MCF 10A (cell line): ENCODE measurements around the gene BRD7. TPM values are rescaled to one million over a fixed set of nuclear protein-coding genes. Genes with fewer than 3 reads are reported as not detected.

ENCODE experiments used
- BruUV-seq: library from RNA; stranded (reverse); fragments of 400-500 nt; replicated peaks from 2 replicates; lab custom pipeline; 2021; lab: Mats Ljungman, UMichigan
- CTCF ChIA-PET: fragments of 300-600 bp; sonication (Branson Sonifier 250); formaldehyde crosslinking; extraction: SDS; loops from one replicate; lab custom pipeline; 2021; ENCODE audit warnings: antibody characterized with exemption, inconsistent platforms; lab: Yijun Ruan, JAX
- POLR2A ChIA-PET: fragments of 300-600, 350-650 bp; sonication (Branson Sonifier 250); formaldehyde crosslinking; extraction: SDS; loops from one replicate; lab custom pipeline; 2020; ENCODE audit warnings: antibody characterized with exemption, inconsistent platforms; lab: Yijun Ruan, JAX
- DNase-seq: peaks from one replicate; pipeline ENCODE4 v3.0.0-alpha.2; 2018; ENCODE audit not compliant: unreplicated experiment
- H3K27ac Mint-ChIP-seq: one replicate; pipeline ENCODE4 v1.8.0; 2022; ENCODE audit warnings: mild to moderate bottlenecking, low read depth, mixed read lengths; ENCODE audit not compliant: unreplicated experiment
- H3K27me3 Mint-ChIP-seq: one replicate; pipeline ENCODE4 v1.8.0; 2022; ENCODE audit warnings: mixed read lengths; ENCODE audit not compliant: insufficient read depth, unreplicated experiment
- H3K36me3 Mint-ChIP-seq: one replicate; pipeline ENCODE4 v1.8.0; 2022; ENCODE audit warnings: mild to moderate bottlenecking, moderate library complexity, mixed read lengths; ENCODE audit not compliant: insufficient read depth, unreplicated experiment
- H3K4me1 Mint-ChIP-seq: one replicate; pipeline ENCODE4 v1.8.0; 2022; ENCODE audit warnings: mixed read lengths; ENCODE audit not compliant: insufficient read depth, unreplicated experiment
- H3K4me3 Mint-ChIP-seq: one replicate; pipeline ENCODE4 v1.8.0; 2022; ENCODE audit warnings: mild to moderate bottlenecking, moderate library complexity, mixed read lengths; ENCODE audit not compliant: unreplicated experiment
- H3K9me3 Mint-ChIP-seq: one replicate; pipeline ENCODE4 v1.8.0; 2022; ENCODE audit warnings: mixed read lengths; ENCODE audit not compliant: unreplicated experiment
- CTCF ChIP-seq: fragments of 200-600 bp; IDR thresholded peaks from one replicate; pipeline ENCODE4 v1.8.0; 2022; ENCODE audit warnings: antibody characterized with exemption, mild to moderate bottlenecking; ENCODE audit not compliant: unreplicated experiment
- intact Hi-C: fragments of 100-400 bp; cut with micrococcal nuclease; formaldehyde crosslinking; loops from 2 replicates; pipeline ENCODE4 v1.14.1; 2022
- total RNA-seq: library from RNA; stranded (reverse); gene quantifications from 2 replicates; pipeline ENCODE4 v1.2.3, GENCODE V29; 2022

Gene BRD7
- total RNA-seq, 1 experiment from 2014 or later: 75.9 TPM

- Mint-ChIP-seq H3K4me3 (no peak overlapping the region), H3K4me1 (peaks cover 7% of the 10 kb centered on the region), H3K9me3 (no peaks in the 10 kb centered on the region), H3K27ac (no peak overlapping the region), H3K27me3 (no peaks in the 10 kb centered on the region), H3K36me3 (peaks cover 6% of the 10 kb centered on the region)
- no peak for TF ChIP-seq CTCF
- ChIA-PET CTCF (interaction anchor here (0.6 to 0.7 kb wide), 2 partner anchors 17 to 42 kb away, joined by 3 read pairs; no protein-coding TSS in a partner anchor), POLR2A (no interaction called here)
- intact Hi-C loops: no loop called here
- DNase-seq: no peak
- no TSS peak for BruUV-seq
Measured at GRCh38 chr16:50298591-50299507, 69.9 kb downstream of the BRD7 start.

GRCh38 chr16:50298075-50298460, 70.7 kb downstream of the BRD7 start:
- H3K4me1 Mint-ChIP-seq: peaks cover 7% of the 10 kb centered on the region
- no TSS peak for BruUV-seq
- no peak overlapping the region for H3K27ac Mint-ChIP-seq

GRCh38 chr16:50297301-50298074, 71.3 kb downstream of the BRD7 start:
- Mint-ChIP-seq H3K27ac (no peak overlapping the region), H3K36me3 (peaks cover 6% of the 10 kb centered on the region), H3K9me3 (no peaks in the 10 kb centered on the region), H3K4me3 (no peak overlapping the region), H3K27me3 (no peaks in the 10 kb centered on the region), H3K4me1 (peaks cover 7% of the 10 kb centered on the region)
- intact Hi-C loops: no loop called here
- POLR2A ChIA-PET: interaction anchor here (0.6 kb wide), 1 partner anchor 11 kb away, joined by 3 read pairs; no protein-coding TSS in a partner anchor
- no TSS peak for BruUV-seq
- TF ChIP-seq CTCF: no peak
- no peak for DNase-seq
- CTCF ChIA-PET: interaction anchor here (0.6 to 1.6 kb wide), 3 partner anchors 57 to 509 kb away, joined by 3 to 5 read pairs (median 3); no protein-coding TSS in a partner anchor

More at GRCh38 chr16:50298075-50298460, 70.7 kb downstream of the BRD7 start:
- Mint-ChIP-seq H3K4me3 (no peak overlapping the region), H3K27me3 (no peaks in the 10 kb centered on the region), H3K9me3 (no peaks in the 10 kb centered on the region), H3K36me3 (peaks cover 6% of the 10 kb centered on the region)
- POLR2A ChIA-PET: no interaction called here
- intact Hi-C loops: no loop called here
- DNase-seq: no peak
- CTCF ChIA-PET: no interaction called here
- no peak for TF ChIP-seq CTCF

- POLR2A ChIA-PET: interaction anchor here (0.6 kb wide), 1 partner anchor 11 kb away, joined by 3 read pairs; no protein-coding TSS in a partner anchor
- Mint-ChIP-seq H3K4me1 (peaks cover 3% of the 10 kb centered on the region), H3K36me3 (peaks cover 6% of the 10 kb centered on the region), H3K4me3 (no peak overlapping the region), H3K9me3 (no peaks in the 10 kb centered on the region), H3K27ac (no peak overlapping the region), H3K27me3 (no peaks in the 10 kb centered on the region)
- BruUV-seq: no TSS peak
- DNase-seq: no peak
- CTCF ChIA-PET: interaction anchor here (0.6 to 1.6 kb wide), 3 partner anchors 58 to 510 kb away, joined by 3 to 5 read pairs (median 3); no protein-coding TSS in a partner anchor
- intact Hi-C loops: no loop called here
- no peak for TF ChIP-seq CTCF
Measured at GRCh38 chr16:50296807-50297206, 72.0 kb downstream of the BRD7 start.
